ENCODE results near the gene OPCML. TPM values are rescaled to one million over a fixed set of nuclear protein-coding genes. Genes with fewer than 3 reads are reported as not detected.

Gene OPCML
- total RNA-seq, 4 donors from 2014 or later, result 0.06 to 0.83 (median 0.24) TPM

GRCh38 chr11:133443206-133443747 lies 89.0 kb downstream of the OPCML start:
- WGBS, result 61% methylated on average over 4 of the region's 4 CpGs
- TF ChIP-seq POLR2A (IDR thresholded peaks at IDR 0.05; ENCODE audit: low read depth) (no peak), POLR2AphosphoS5 (IDR thresholded peaks at IDR 0.05) (no peak), EP300 (IDR thresholded peaks at IDR 0.05) (no peak), CTCF (IDR thresholded peaks at IDR 0.05) (no peak)
- intact Hi-C loops (cut with DNase I), result no loop called here
- no peak for DNase-seq (ENCODE audit: extremely low spot score)
- Histone ChIP-seq H3K4me3 (no peak overlapping the region), H3K27ac (replicated peaks in 1 of 4) (no peak overlapping the region), H3K36me3 (no peaks in the 10 kb centered on the region), H3K4me1 (no peaks in the 10 kb centered on the region), H3K27me3 (peaks cover 0 to 4% (median 0%) of the 10 kb centered on the region in 4 donors), H3K9me3 (peaks cover 0 to 4% (median 0%) of the 10 kb centered on the region in 4 donors)

- H3K27ac ChIP-seq (replicated peaks in 1 of 4), result no peak overlapping the region
- H3K4me3 ChIP-seq, result no peak overlapping the region
- intact Hi-C loops (cut with DNase I), result no loop called here
- H3K4me1 ChIP-seq, result no peaks in the 10 kb centered on the region
- H3K9me3 ChIP-seq, result no peaks in the 10 kb centered on the region
- TF ChIP-seq POLR2A (IDR thresholded peaks at IDR 0.05; ENCODE audit: low read depth), result no peak
- TF ChIP-seq EP300 (IDR thresholded peaks at IDR 0.05), result no peak
- TF ChIP-seq POLR2AphosphoS5 (IDR thresholded peaks at IDR 0.05), result no peak
- no peak for TF ChIP-seq CTCF (IDR thresholded peaks at IDR 0.05)
- no peaks in the 10 kb centered on the region for H3K36me3 ChIP-seq
- WGBS, result 79% methylated on average over 1 of the region's 1 CpG
- peaks cover 0 to 4% (median 0%) of the 10 kb centered on the region in 4 donors for H3K27me3 ChIP-seq
- no peak for DNase-seq (ENCODE audit: extremely low spot score)
Observed at GRCh38 chr11:133441964-133442660, 90.2 kb downstream of the OPCML start.

GRCh38 chr11:133425992-133426391 lies 106.3 kb downstream of the OPCML start:
- intact Hi-C loops (cut with DNase I), result no loop called here
- no peak overlapping the region for H3K27ac ChIP-seq (replicated peaks in 1 of 4)
- H3K4me3 ChIP-seq, result no peak overlapping the region
- H3K9me3 ChIP-seq, result no peaks in the 10 kb centered on the region
- no peaks in the 10 kb centered on the region for H3K36me3 ChIP-seq
- H3K27me3 ChIP-seq, result no peaks in the 10 kb centered on the region
- no peaks in the 10 kb centered on the region for H3K4me1 ChIP-seq
- TF ChIP-seq CTCF (IDR thresholded peaks at IDR 0.05) (no peak), POLR2A (IDR thresholded peaks at IDR 0.05; ENCODE audit: low read depth) (no peak), EP300 (IDR thresholded peaks at IDR 0.05) (no peak), POLR2AphosphoS5 (IDR thresholded peaks at IDR 0.05) (no peak)
- DNase-seq (ENCODE audit: extremely low spot score), result no peak

GRCh38 chr11:133425245-133425644 lies 107.1 kb downstream of the OPCML start:
- no peaks in the 10 kb centered on the region for H3K9me3 ChIP-seq
- no peak for DNase-seq (ENCODE audit: extremely low spot score)
- intact Hi-C loops (cut with DNase I), result no loop called here
- TF ChIP-seq EP300 (IDR thresholded peaks at IDR 0.05) (no peak), POLR2AphosphoS5 (IDR thresholded peaks at IDR 0.05) (no peak), POLR2A (IDR thresholded peaks at IDR 0.05; ENCODE audit: low read depth) (no peak), CTCF (IDR thresholded peaks at IDR 0.05) (no peak)
- no peaks in the 10 kb centered on the region for H3K36me3 ChIP-seq
- no peak overlapping the region for H3K27ac ChIP-seq (replicated peaks in 1 of 4)
- no peaks in the 10 kb centered on the region for H3K4me1 ChIP-seq
- no peak overlapping the region for H3K4me3 ChIP-seq
- whole genome bisulfite sequencing, result 92% methylated on average over 1 of the region's 1 CpG
- H3K27me3 ChIP-seq, result no peaks in the 10 kb centered on the region

All from esophagus muscularis mucosa (tissue), 4 donors.